ENCODE results near the gene ADAMTS12. TPM values are rescaled to one million over a fixed set of nuclear protein-coding genes. Genes with fewer than 3 reads are reported as not detected.

ADAMTS12 gene
- polyA plus RNA-seq, 1 of the 3 experiments (the other 2 are of a cell fraction): 2.5 TPM

- no peak for TF ChIP-seq REST (IDR thresholded peaks at IDR 0.05; ENCODE audit: low read depth, low read length)
- TF ChIP-seq FOSL2 (IDR thresholded peaks at IDR 0.05; ENCODE audit: borderline replicate concordance, low read depth): no peak
- TF ChIP-seq YY1 (IDR thresholded peaks at IDR 0.05; ENCODE audit: low read depth): no peak
- TF ChIP-seq RFX5 (IDR thresholded peaks at IDR 0.05; ENCODE audit: low read length): no peak
These were observed 91.4 kb downstream of the ADAMTS12 start (continued) for GRCh38 chr5:33800241-33800950.

- no peak overlapping the region for H3K4me3 ChIP-seq (ENCODE audit: low read depth in 2 of 2, low read length in 1 of 2)
- no peak for DNase-seq
- H3K4me1 ChIP-seq (ENCODE audit: control insufficient read depth in 1 of 2, insufficient read depth in 2 of 2, low read depth in 1 of 2, low read length in 1 of 2): peaks cover 3 to 4% of the 10 kb centered on the region in 2 experiments; a peak in 2 of 4 replicates
- no peaks in the 10 kb centered on the region for H4K20me1 ChIP-seq (ENCODE audit: insufficient read depth)
- no peaks in the 10 kb centered on the region for H3K27me3 ChIP-seq (ENCODE audit: insufficient read depth)
- no peaks in the 10 kb centered on the region for H3F3A ChIP-seq (replicated peaks; ENCODE audit: insufficient read depth)
- H3K9me2 ChIP-seq: no peaks in the 10 kb centered on the region
- POLR2A ChIA-PET: no interaction called here
- peak overlapping the region in 1 of 2 experiments; percentile 56; a peak in 1 of 4 replicates for H3K27ac ChIP-seq (ENCODE audit: low read depth in 2 of 2, low read length in 1 of 2)
- CTCF ChIA-PET: interaction anchor here (0.8 kb wide), 1 partner anchor 141 kb away, joined by 3 read pairs; the partner anchor contains the start of gene RXFP3
- no peaks in the 10 kb centered on the region for H3K9me3 ChIP-seq
- no peaks in the 10 kb centered on the region for H3K79me2 ChIP-seq (ENCODE audit: insufficient read depth)
- H3K36me3 ChIP-seq (replicated peaks in 1 of 2; ENCODE audit: control insufficient read depth in 1 of 2, insufficient read depth in 2 of 2, low read length in 1 of 2): no peaks in the 10 kb centered on the region
- 47% methylated on average over 7 of the region's 7 CpGs for WGBS (ENCODE audit: low lambda C conversion rate)
- H2AFZ ChIP-seq (ENCODE audit: low read depth): no peak overlapping the region
- no peak overlapping the region for H3K9ac ChIP-seq
- H3K4me2 ChIP-seq: no peak overlapping the region
- TF ChIP-seq RAD21 (IDR thresholded peaks at IDR 0.05; ENCODE audit: low read length) (no peak), REST (IDR thresholded peaks at IDR 0.05; ENCODE audit: low read depth, low read length) (no peak), TCF12 (IDR thresholded peaks at IDR 0.05) (no peak), YY1 (IDR thresholded peaks at IDR 0.05; ENCODE audit: low read depth) (no peak)
These were observed 96.3 kb downstream of the ADAMTS12 start for GRCh38 chr5:33795496-33795895.

Measured in SK-N-SH (cell line).